ENCODE measurements around the gene MAP3K6. TPM values are rescaled to one million over a fixed set of nuclear protein-coding genes. Genes with fewer than 3 reads are reported as not detected.

MAP3K6 gene
- total and polyA plus RNA-seq, 2 donors (not counting 3 experiments of a cell fraction or from before 2014, with no cell fraction given) = 9.9 to 12.4 TPM

- H3K27ac ChIP-seq (ENCODE audit: insufficient read depth, low read depth, low read length) = no peak overlapping the region
- BruUV-seq (replicated peaks) = no TSS peak
- H3K79me2 ChIP-seq (ENCODE audit: control insufficient read depth, insufficient read depth, low read length) = no peaks in the 10 kb centered on the region
- ChIA-PET CTCF (interaction anchor here (1.3 kb wide), 1 partner anchor 10 kb away, joined by 5 read pairs; no protein-coding TSS in a partner anchor), POLR2A (no interaction called here)
- dilution Hi-C loops (cut with MboI; ENCODE audit: extremely low pct_ligation_motif_present, low sequenced_read_pairs) = no loop called here
- no peaks in the 10 kb centered on the region for H3K9me1 ChIP-seq (replicated peaks; ENCODE audit: control insufficient read depth, extremely low read depth, insufficient read depth, low read length)
- H2AFZ ChIP-seq (ENCODE audit: low read depth, low read length) = no peak overlapping the region
- no peak overlapping the region for H3K4me3 ChIP-seq (replicated peaks in 1 of 3; ENCODE audit: insufficient read depth in 1 of 3, low read depth in 1 of 3, low read length in 3 of 3)
- H3K9me3 ChIP-seq (replicated peaks; ENCODE audit: control insufficient read depth, insufficient read depth, low read length) = no peaks in the 10 kb centered on the region
- no peak for FAIRE-seq
- H3K9ac ChIP-seq (replicated peaks; ENCODE audit: extremely low read depth, insufficient read depth, low read length) = no peak overlapping the region
- no peaks in the 10 kb centered on the region for H3K4me1 ChIP-seq (ENCODE audit: control insufficient read depth, extremely low read depth, insufficient read depth, low read length)
- no peaks in the 10 kb centered on the region for H3K36me3 ChIP-seq (ENCODE audit: control insufficient read depth in 2 of 2, extremely low read depth in 1 of 2, insufficient read depth in 2 of 2, low read length in 2 of 2)
- no peaks in the 10 kb centered on the region for H4K20me1 ChIP-seq (replicated peaks; ENCODE audit: control insufficient read depth, extremely low read depth, insufficient read depth, low read length)
- TF ChIP-seq POLR2AphosphoS5 (IDR thresholded peaks at IDR 0.05; ENCODE audit: insufficient read depth, low read depth, low read length) = no peak
- no peaks in the 10 kb centered on the region for H3K27me3 ChIP-seq (ENCODE audit: control insufficient read depth in 2 of 2, insufficient read depth in 2 of 2, low read length in 2 of 2)
- intact Hi-C loops (cut with micrococcal nuclease) = no loop called here
- no peak overlapping the region for H3K4me2 ChIP-seq (ENCODE audit: insufficient read depth, low read length)
- no peak for DNase-seq (ENCODE audit: low read depth, low spot score)
Measured at GRCh38 chr1:27343639-27344025, 23.1 kb downstream of the MAP3K6 start.

DNA sequence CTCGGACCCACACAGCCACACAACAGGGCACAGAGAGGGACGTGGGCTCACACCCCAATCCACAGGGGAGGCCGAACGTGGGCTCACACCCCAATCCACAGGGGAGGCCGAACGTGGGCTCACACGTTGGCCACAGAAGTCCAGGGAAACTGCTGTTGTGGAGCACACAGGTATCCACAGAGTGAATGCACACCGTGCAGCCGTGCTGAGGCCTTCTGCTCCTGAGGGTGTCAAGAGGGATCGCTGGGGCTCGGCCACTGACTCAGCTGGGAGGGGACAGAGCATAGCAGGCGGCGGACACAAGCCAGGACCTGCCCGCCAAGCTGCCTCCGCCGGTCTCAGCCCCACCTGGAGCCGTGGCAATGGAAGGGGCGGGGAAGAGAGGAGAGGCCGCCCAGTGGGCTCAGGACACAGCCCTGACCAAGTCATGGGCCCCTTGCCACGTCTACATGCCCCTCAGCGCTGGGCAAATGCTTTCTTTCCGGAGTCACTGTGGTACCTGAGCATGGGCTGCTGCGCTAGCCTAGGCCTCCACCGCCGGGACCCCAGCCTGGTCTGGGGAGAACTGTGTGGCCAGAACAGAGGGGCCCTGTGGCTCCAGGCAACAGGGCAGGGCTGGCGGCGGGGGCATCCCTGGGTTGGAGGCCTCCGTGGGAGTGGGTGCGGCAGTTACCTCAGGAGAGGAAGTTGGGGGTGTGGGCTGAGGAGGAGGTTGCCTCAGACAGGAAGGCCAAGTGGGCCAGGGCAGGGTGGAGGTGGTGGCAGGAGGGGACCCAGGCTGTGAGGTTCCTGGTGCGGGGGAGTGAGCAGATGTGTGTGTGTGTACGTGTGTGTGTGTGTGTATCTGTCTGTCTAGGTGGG lies 23.8 kb downstream of the MAP3K6 start:
- Histone ChIP-seq H3K9ac (replicated peaks; ENCODE audit: extremely low read depth, insufficient read depth, low read length) (no peak overlapping the region), H3K9me3 (replicated peaks; ENCODE audit: control insufficient read depth, insufficient read depth, low read length) (no peaks in the 10 kb centered on the region), H3K79me2 (ENCODE audit: control insufficient read depth, insufficient read depth, low read length) (no peaks in the 10 kb centered on the region), H4K20me1 (replicated peaks; ENCODE audit: control insufficient read depth, extremely low read depth, insufficient read depth, low read length) (no peaks in the 10 kb centered on the region), H3K4me1 (ENCODE audit: control insufficient read depth, extremely low read depth, insufficient read depth, low read length) (no peaks in the 10 kb centered on the region), H3K9me1 (replicated peaks; ENCODE audit: control insufficient read depth, extremely low read depth, insufficient read depth, low read length) (no peaks in the 10 kb centered on the region), H2AFZ (ENCODE audit: low read depth, low read length) (no peak overlapping the region), H3K27me3 (ENCODE audit: control insufficient read depth in 2 of 2, insufficient read depth in 2 of 2, low read length in 2 of 2) (no peaks in the 10 kb centered on the region), H3K4me2 (ENCODE audit: insufficient read depth, low read length) (no peak overlapping the region), H3K27ac (ENCODE audit: insufficient read depth, low read depth, low read length) (no peak overlapping the region), H3K36me3 (ENCODE audit: control insufficient read depth in 2 of 2, extremely low read depth in 1 of 2, insufficient read depth in 2 of 2, low read length in 2 of 2) (no peaks in the 10 kb centered on the region), H3K4me3 (replicated peaks in 1 of 3; ENCODE audit: insufficient read depth in 1 of 3, low read depth in 1 of 3, low read length in 3 of 3) (no peak overlapping the region)
- intact Hi-C loops (cut with micrococcal nuclease) (no loop called here), dilution Hi-C loops (cut with MboI; ENCODE audit: extremely low pct_ligation_motif_present, low sequenced_read_pairs) (no loop called here)
- DNase-seq (ENCODE audit: low read depth, low spot score) (no peak), FAIRE-seq (no peak)
- no peak for TF ChIP-seq POLR2AphosphoS5 (IDR thresholded peaks at IDR 0.05; ENCODE audit: insufficient read depth, low read depth, low read length)
- TF ChIP-seq FOS (IDR thresholded peaks at IDR 0.05; ENCODE audit: borderline replicate concordance, insufficient read depth, low read length) = no peak
- TF ChIP-seq GATA2 (IDR thresholded peaks at IDR 0.05; ENCODE audit: insufficient read depth, insufficient read length, low read depth, low read length) = no peak
- no peak for TF ChIP-seq MYC (IDR thresholded peaks at IDR 0.05; ENCODE audit: low read depth, low read length)
- TF ChIP-seq POLR2A (IDR thresholded peaks at IDR 0.05; ENCODE audit: low read depth, low read length) = no peak
- ChIA-PET CTCF (interaction anchor here (1.3 kb wide), 1 partner anchor 10 kb away, joined by 5 read pairs; no protein-coding TSS in a partner anchor), POLR2A (no interaction called here)
- no TSS peak for BruUV-seq (replicated peaks)

All from endothelial cell of umbilical vein (primary cell).